ENCODE data around the gene TCF4.

GRCh38 chr18:55530166-55530565 lies 57.8 kb downstream of the TCF4 start:
- TF ChIP-seq CTCF (IDR thresholded peaks at IDR 0.05): no peak
- no peak for TF ChIP-seq POLR2A (IDR thresholded peaks at IDR 0.05)
